Ishikawa (cell line): ENCODE data around the gene GOLGA6B.

Experiments
- CEBPB ChIP-seq: IDR thresholded peaks from 2 replicates; pipeline ENCODE4 v1.6.1; 2012
- EP300 ChIP-seq: IDR thresholded peaks from 2 replicates; pipeline ENCODE4 v1.6.1; 2012; ENCODE audit warnings: borderline replicate concordance
- FOXM1 ChIP-seq: IDR thresholded peaks from 2 replicates; pipeline ENCODE4 v1.6.1; 2012; ENCODE audit warnings: low read depth, borderline replicate concordance
- RAD21 ChIP-seq: IDR thresholded peaks from 2 replicates; pipeline ENCODE4 v1.6.1; 2012; ENCODE audit warnings: low read depth
- TAF1 ChIP-seq: IDR thresholded peaks from 2 replicates; pipeline ENCODE4 v1.6.1; 2012; ENCODE audit warnings: low read depth, mild to moderate bottlenecking
- TF ChIP-seq, protein P1 (sequence below): IDR thresholded peaks from 2 replicates; pipeline ENCODE4 v1.6.1; 2012

DNA sequence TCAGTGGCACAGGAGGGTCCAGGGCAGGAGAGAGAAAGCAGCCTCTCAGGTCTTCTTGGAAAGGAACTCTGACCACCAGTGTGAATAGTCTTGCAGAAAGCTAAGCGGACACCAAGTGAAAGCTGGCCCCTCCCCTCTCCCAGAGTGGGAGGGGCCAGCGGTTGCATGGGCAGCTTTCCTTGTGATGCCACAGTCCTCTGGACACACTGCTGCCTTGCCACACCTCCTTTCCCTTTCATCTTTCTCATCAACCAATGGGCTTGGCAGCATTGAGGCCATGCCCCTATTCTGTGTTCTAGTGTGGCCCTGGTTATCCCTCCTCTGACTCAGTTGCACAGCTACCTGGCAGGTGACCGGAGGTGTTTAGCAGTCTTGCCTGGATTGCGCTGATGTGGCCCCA is 49.7 kb upstream of the GOLGA6B start:
- TF ChIP-seq CEBPB (no peak), EP300 (no peak), FOXM1 (no peak), RAD21 (no peak), TAF1 (no peak)
- TF ChIP-seq, protein P1, sequence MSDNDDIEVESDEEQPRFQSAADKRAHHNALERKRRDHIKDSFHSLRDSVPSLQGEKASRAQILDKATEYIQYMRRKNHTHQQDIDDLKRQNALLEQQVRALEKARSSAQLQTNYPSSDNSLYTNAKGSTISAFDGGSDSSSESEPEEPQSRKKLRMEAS, result no peak
